Smooth muscle cell of the brain vasculature (primary cell): Measurements from ENCODE around the gene TNNI2.

ENCODE experiments used
- DNase-seq: peaks from one replicate; pipeline ENCODE4 v3.0.0-alpha.2; 2012; ENCODE audit warnings: low read depth, low spot score

The TNNI2 gene

GRCh38 chr11:1820463-1821325, 18.1 kb upstream of the TNNI2 start:
- no peak for DNase-seq

- no peak for DNase-seq
Observed at GRCh38 chr11:1821562-1821961, 17.2 kb upstream of the TNNI2 start.

GRCh38 chr11:1822648-1823375, 16.0 kb upstream of the TNNI2 start:
- DNase-seq, result no peak

DNA sequence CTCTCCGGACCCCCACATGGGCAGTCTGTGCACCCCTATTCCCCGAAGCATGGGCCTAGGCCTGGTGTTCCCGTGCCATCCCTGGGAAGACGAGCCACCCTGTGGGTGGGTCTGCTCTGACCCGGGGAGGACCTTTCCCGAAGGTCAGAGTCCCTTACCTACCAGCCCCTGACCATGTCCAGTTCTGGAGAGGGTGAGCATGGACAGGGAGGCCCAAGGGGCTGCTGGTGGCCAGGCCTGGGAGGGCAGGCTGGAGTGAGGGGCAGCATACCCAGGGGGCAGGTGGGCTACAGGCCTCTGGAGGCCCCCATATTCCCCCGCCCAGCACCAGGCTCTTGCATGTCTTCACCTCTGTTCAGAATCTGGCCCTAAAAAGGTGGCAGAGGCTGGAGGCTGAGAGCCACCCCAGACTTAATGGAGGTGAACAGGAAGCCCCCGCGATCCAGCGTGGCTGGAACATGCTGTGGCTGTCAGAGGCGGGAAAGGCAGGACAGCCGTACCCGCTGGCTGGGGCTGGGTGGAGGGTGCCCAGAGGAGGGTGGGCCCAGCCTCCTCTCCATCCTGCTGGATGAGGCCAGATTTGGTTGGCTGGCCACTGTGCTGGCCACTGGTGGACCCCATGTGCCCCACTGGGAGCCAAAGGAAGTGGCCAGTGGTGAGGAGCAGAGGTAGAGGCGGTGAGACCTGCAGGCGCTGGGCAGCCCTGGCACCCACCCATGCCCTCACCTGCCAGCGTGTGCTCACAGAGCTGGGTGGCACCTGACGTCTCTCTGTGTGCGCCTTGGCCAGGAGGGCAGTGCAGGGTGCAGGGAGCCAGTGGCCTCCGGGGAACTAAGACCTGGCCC, 15.2 kb upstream of the TNNI2 start:
- no peak for DNase-seq

- DNase-seq, result no peak
Observed at GRCh38 chr11:1824221-1825038, 14.4 kb upstream of the TNNI2 start.

DNA sequence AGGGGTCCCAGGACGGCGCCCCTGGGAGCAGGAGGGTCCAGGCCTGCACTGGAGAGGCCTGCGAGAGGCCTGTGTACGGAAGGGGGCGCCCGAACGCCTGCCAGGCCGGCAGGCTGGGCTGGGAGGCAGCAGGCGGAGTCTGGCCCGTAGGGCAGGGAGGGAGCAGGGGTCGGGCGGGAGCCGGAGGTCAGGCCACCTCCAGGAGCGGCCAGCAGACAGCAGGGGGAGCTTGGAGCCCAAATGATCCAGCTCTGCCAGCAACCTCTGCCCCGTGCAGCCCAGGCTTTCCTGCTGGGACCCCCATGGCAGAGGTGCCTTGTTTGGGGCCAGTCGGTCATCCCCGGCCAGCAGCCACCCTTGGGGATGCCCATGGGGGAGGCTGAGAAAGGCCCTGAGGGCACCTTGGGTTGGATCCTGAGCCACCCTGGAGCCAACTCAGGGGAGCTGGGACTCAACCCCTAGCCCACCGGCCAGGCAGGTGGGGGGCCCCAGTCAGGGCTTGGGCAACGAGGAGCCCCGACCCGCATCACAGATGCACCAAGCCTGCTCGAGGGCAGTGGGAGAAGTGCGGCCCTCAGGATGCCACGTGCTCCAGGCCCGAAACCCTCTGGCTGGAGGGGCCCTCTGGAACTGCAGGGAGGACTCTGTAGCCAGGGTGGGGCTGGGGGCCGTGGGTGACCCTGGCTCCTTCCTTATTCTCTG, 13.6 kb upstream of the TNNI2 start:
- DNase-seq, result no peak

DNA sequence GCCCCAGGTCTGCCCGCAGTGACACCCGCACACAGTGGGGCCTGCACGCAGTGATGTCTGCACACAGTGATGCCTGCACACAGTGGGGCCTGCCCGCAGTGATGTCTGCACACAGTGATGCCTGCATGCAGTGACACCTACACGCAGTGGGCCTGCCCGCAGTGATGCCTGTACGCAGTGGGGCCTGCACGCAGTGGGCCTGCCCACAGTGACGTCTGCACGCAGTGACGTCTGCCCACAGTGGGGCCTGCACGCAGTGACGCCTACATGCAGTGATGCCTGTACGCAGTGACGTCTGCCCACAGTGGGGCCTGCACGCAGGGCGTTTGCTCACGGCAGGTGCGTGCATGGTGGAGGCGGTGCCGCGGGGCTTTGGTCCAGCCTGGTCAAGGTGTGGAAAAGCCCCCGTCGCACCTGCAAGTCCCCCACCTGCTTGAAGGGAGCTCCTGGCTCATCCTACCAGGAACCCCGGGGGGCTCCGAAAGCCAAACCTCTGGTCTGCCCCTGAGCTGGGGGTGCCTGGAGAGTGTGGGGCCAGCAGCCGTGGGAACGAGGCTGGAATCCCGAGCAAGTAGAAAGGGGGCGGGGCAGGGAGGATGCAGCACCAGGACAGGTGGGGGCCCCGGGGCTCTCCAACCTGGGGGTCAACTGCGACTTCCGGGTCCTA, 12.9 kb upstream of the TNNI2 start:
- no peak for DNase-seq

DNA sequence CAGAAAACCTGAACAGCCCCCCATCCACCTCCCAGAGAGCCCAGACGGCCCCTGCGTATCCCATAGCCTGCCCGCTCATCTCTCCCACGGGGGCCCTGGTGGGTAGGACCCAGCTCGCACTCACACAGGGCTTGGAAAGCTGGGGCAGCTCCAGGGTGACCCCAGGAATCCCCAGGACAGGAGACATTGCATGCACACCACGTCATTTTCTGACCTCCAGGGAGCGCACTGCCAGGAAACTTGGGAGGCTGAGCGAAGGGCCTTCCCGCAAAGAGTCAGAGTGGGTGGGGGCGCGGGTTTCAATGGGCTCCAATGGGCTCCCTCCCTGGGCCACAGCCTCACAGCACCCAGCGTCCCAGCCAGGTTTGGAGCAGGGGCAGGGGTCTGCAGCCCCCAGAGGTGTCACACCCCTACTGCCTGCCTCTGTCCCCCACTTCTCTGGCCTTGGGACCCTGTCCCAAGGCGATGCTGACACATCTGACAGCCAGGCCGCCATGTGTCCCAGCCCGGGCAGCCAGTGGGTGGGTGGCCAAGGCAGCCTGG, 12.2 kb upstream of the TNNI2 start:
- peak; percentile 32 for DNase-seq

DNA sequence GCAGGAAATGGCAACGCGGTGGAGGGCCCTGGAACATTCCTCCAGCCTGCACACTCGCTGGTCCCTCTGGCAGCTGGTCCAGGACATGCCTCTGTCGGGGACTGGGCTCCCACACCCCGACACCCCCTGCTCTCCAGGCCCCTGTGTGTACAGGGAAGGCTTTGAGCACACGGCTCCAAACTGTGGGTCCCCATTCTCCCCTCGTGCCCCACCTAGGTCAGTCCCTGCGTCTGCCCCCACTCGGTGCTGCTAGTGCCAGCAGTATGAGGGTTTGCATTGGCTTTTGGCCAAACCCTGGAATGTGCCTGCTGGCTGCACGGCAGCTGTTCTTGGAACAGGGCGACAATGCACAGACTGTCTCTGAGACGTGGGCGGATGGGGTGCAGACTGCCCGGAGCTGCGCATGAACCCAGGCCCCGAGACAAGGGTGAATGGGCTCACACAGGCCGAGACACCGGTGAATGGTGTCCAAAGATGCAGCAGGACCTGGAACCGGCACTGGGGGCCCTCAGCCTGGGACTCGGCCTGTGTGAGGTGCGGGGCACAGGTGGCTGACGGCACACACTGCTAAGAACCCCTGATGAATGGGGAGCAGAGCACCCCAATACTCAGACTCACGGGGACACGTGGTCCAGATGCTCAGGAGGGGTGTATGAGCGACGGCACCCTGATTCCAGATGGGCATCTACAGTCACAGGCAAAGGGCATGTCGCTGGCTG, 11.5 kb upstream of the TNNI2 start:
- peak; percentile 51 for DNase-seq

DNA sequence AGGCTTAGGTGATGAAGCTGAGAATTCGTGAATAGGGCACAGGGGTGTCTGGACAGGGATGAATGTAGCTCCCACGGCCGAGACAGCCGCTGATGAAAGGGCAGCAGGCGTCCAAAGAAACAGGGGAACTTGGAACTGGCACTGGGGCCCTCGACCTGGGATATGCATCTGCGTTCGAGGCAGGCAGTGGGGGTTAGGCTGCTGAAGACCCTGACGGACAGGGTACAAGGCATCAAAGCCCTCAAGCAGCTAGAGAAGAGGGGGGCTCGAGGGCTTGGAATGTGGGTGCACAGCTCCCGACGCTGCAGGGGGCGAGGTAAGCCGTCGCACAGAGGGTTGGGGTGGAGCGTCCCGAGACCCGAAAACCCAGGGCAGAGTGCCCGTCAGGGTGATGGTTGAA, 10.8 kb upstream of the TNNI2 start:
- no peak for DNase-seq

- DNase-seq, result no peak
Observed at GRCh38 chr11:1828542-1828941, 10.2 kb upstream of the TNNI2 start.

- DNase-seq, result no peak
Observed at GRCh38 chr11:1829039-1829820, 9.6 kb upstream of the TNNI2 start.

GRCh38 chr11:1830004-1830321, 8.8 kb upstream of the TNNI2 start:
- DNase-seq, result no peak

DNA sequence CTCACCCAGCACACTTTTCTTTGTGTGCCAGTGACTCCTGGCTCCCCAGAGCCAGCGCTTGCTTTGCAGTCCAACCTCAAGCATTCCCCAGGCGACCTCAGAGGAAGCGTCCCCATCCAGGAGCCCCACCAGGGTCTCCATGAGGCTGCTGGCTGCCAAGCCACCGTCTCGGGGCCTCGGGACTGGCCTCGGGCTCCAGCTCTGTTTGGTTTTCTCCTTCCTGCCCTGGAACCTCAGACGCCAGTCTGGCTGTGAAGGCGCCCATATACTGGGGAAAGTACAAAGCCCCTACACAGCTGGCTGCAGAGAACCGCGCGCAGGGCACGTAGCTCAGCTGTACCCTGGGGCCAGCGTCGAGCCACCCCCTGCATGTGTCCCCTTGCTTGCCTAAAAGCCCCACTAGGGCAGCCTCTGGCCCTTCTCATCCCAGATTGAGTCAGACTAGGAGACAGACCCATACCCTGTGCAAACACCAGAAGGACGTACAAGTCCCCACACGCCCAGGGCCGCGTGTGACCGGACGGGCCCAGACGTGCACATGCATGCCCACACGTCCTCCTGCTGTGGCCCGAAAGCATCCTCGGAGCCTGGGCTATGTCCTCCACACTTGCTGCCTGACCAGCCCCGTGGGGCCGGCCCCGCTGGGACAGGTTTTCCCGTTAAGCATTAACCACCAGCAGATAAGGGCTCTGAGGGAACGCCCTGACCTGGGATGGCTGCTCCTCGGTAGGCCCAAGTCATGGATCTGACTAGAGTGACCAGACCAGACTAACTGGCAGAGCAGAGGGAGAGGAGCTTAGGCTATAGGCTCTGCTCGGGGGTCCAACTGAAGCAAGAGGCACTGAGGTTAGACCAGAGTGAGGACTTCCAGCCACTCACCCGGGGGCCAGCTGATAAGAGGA, 8.2 kb upstream of the TNNI2 start:
- no peak for DNase-seq

GRCh38 chr11:1831338-1832210, 7.2 kb upstream of the TNNI2 start:
- no peak for DNase-seq

GRCh38 chr11:1832211-1832919, 6.4 kb upstream of the TNNI2 start:
- DNase-seq, result no peak
